A673 (cell line): ENCODE data around the gene DCLK2.

ENCODE experiments used
- EZH2 ChIP-seq: fragments of 200-600 bp; sonication (generic); IDR thresholded peaks from 2 replicates; pipeline ENCODE4 v1.6.1; 2017; ENCODE audit warnings: borderline replicate concordance, low read depth, mild to moderate bottlenecking, mixed read lengths, antibody characterized with exemption, low read length; ENCODE audit not compliant: poor library complexity, severe bottlenecking
- TF ChIP-seq, protein P1 (sequence below): fragments of 300-800, 200-600 bp; sonication (generic); conservative IDR thresholded peaks from 2 replicates; pipeline ENCODE4 v1.5.1; 2017; ENCODE audit warnings: low read depth, mild to moderate bottlenecking, antibody characterized with exemption, low read length, moderate library complexity, mixed read lengths

- TF ChIP-seq, protein P1, sequence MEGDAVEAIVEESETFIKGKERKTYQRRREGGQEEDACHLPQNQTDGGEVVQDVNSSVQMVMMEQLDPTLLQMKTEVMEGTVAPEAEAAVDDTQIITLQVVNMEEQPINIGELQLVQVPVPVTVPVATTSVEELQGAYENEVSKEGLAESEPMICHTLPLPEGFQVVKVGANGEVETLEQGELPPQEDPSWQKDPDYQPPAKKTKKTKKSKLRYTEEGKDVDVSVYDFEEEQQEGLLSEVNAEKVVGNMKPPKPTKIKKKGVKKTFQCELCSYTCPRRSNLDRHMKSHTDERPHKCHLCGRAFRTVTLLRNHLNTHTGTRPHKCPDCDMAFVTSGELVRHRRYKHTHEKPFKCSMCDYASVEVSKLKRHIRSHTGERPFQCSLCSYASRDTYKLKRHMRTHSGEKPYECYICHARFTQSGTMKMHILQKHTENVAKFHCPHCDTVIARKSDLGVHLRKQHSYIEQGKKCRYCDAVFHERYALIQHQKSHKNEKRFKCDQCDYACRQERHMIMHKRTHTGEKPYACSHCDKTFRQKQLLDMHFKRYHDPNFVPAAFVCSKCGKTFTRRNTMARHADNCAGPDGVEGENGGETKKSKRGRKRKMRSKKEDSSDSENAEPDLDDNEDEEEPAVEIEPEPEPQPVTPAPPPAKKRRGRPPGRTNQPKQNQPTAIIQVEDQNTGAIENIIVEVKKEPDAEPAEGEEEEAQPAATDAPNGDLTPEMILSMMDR, result no peak
- no peak for TF ChIP-seq EZH2
Measured at GRCh38 chr4:150061086-150061776, 17.0 kb upstream of the DCLK2 start.
